Hippocampal formation (tissue), 2 donors: ENCODE data around the gene AS3MT.
"Not testable (repeated sequence)": the region's sequence is repeated elsewhere in the genome, so short reads cannot be mapped to it uniquely, and the experiment has no call there.

ENCODE experiments used
- DNase-seq, 2 donors: peaks; one replicate each; lab custom pipeline; 2025; lab: John Stamatoyannopoulos, UW

The AS3MT gene

GRCh38 chr10:102869258-102870198, at the start of gene AS3MT:
Gene AS3MT, plus strand, starts transcription at chr10:102869470. Its CDS starts 123 bp downstream, at chr10:102869593.
- DNase-seq = peak in 1 of 2 donors; percentile 2

- DNase-seq = not testable (repeated sequence)
These were observed 49.3 kb upstream of the AS3MT start for GRCh38 chr10:102820008-102820407.

GRCh38 chr10:102822222-102822621, 47.0 kb upstream of the AS3MT start:
- no peak for DNase-seq

GRCh38 chr10:102824664-102825063, 44.6 kb upstream of the AS3MT start:
- no peak for DNase-seq

GRCh38 chr10:102826148-102826796, 43.0 kb upstream of the AS3MT start:
- DNase-seq = no peak

GRCh38 chr10:102827597-102827975, 41.7 kb upstream of the AS3MT start:
- no peak for DNase-seq

- no peak for DNase-seq
These were observed 37.8 kb upstream of the AS3MT start for GRCh38 chr10:102831322-102832071.

GRCh38 chr10:102832248-102832647, 37.0 kb upstream of the AS3MT start:
- DNase-seq = no peak

GRCh38 chr10:102832987-102833386, 36.3 kb upstream of the AS3MT start:
- DNase-seq = no peak

GRCh38 chr10:102834143-102834542, 35.1 kb upstream of the AS3MT start:
- no peak for DNase-seq

- DNase-seq = peak; percentile 49 to 62
These were observed 34.2 kb upstream of the AS3MT start for GRCh38 chr10:102835007-102835482.

- no peak for DNase-seq
These were observed 32.0 kb upstream of the AS3MT start, which contains the start of gene CYP17A1 for GRCh38 chr10:102837230-102837721. Gene CYP17A1, minus strand, starts transcription at chr10:102837413. Its CDS starts 52 bp downstream, at chr10:102837361.

- DNase-seq = not testable (repeated sequence)
These were observed 30.9 kb upstream of the AS3MT start for GRCh38 chr10:102838276-102838927.

- no peak for DNase-seq
These were observed 27.4 kb upstream of the AS3MT start for GRCh38 chr10:102841827-102842345.

GRCh38 chr10:102843139-102843538, 26.1 kb upstream of the AS3MT start:
- not testable (repeated sequence) for DNase-seq

GRCh38 chr10:102844190-102844776, 25.0 kb upstream of the AS3MT start:
- DNase-seq = not testable (repeated sequence)

GRCh38 chr10:102845352-102845902, 23.8 kb upstream of the AS3MT start:
- no peak for DNase-seq

GRCh38 chr10:102850025-102850518, 19.2 kb upstream of the AS3MT start:
- DNase-seq = no peak

GRCh38 chr10:102853237-102853636, 16.0 kb upstream of the AS3MT start:
- DNase-seq = not testable (repeated sequence)
